IMR-90 (cell line): Measurements from ENCODE around the gene GTSE1.

ENCODE experiments used
- CEBPB ChIP-seq: IDR thresholded peaks from 2 replicates; pipeline ENCODE4 v1.6.1; 2012; ENCODE audit warnings: low read depth, low read length, improper control_type of control experiment
- CTCF ChIP-seq: conservative IDR thresholded peaks from 2 replicates; pipeline ENCODE4 v1.5.1; 2012; ENCODE audit warnings: mild to moderate bottlenecking, low read depth, low read length, improper control_type of control experiment
- MAFK ChIP-seq: IDR thresholded peaks from 2 replicates; pipeline ENCODE4 v1.6.1; 2012; ENCODE audit warnings: low read depth, low read length, improper control_type of control experiment
- MAZ ChIP-seq: IDR thresholded peaks from 2 replicates; pipeline ENCODE4 v1.6.1; 2012; ENCODE audit warnings: low read depth, mild to moderate bottlenecking, low read length, improper control_type of control experiment, moderate library complexity, borderline replicate concordance
- POLR2A ChIP-seq: IDR thresholded peaks from 2 replicates; pipeline ENCODE4 v1.6.1; 2012; ENCODE audit warnings: mild to moderate bottlenecking, low read depth, low read length
- RCOR1 ChIP-seq: IDR thresholded peaks from 2 replicates; pipeline ENCODE4 v1.6.1; 2012; ENCODE audit warnings: mild to moderate bottlenecking, low read length, improper control_type of control experiment; ENCODE audit not compliant: insufficient replicate concordance
- RFX5 ChIP-seq: IDR thresholded peaks from 2 replicates; pipeline ENCODE4 v1.8.0; 2012; ENCODE audit warnings: low read depth, mild to moderate bottlenecking, low read length, moderate library complexity
- SMC3 ChIP-seq: fragments of 150-350 bp; IDR thresholded peaks from 2 replicates; pipeline ENCODE4 v1.6.1; 2016; ENCODE audit warnings: low read depth, mild to moderate bottlenecking, antibody characterized with exemption, low read length, moderate library complexity

- TF ChIP-seq RFX5 (no peak), CTCF (no peak), RCOR1 (no peak), CEBPB (no peak), MAFK (no peak), SMC3 (no peak), POLR2A (no peak), MAZ (no peak)
Observed at GRCh38 chr22:46276563-46276962, 20.1 kb upstream of the GTSE1 start.
